HepG2 (cell line): ENCODE measurements around the gene TDP2. TPM values are rescaled to one million over a fixed set of nuclear protein-coding genes. Genes with fewer than 3 reads are reported as not detected.

Source experiments
- CBX1 ChIP-seq: IDR thresholded peaks from one replicate; pipeline ENCODE4 v1.6.1; 2016; ENCODE audit warnings: antibody characterized with exemption, low read depth
- EHMT2 ChIP-seq: fragments of 200-600 bp; sonication (generic); IDR thresholded peaks from 2 replicates; pipeline ENCODE4 v1.7.0; 2017; ENCODE audit warnings: antibody characterized with exemption, low read depth, low read length, borderline replicate concordance
- FOXO4 ChIP-seq: sonication (generic); formaldehyde crosslinking; conservative IDR thresholded peaks from 2 replicates; pipeline ENCODE4 v1.8.1; 2023; ENCODE audit warnings: missing genetic modification reagents
- KLF16 ChIP-seq, 2 experiments: sonication (generic) in 1 of 2; formaldehyde crosslinking in 1 of 2; IDR thresholded peaks; 2 replicates each; pipeline versions ENCODE4 v1.6.1 to v1.8.0; 2016 to 2023; ENCODE audit warnings: missing genetic modification reagents in 2 of 2, missing compliant biosample characterization in 1 of 2
- MIXL1 ChIP-seq: IDR thresholded peaks from 2 replicates; pipeline ENCODE4 v1.6.1; 2016
- MXD4 ChIP-seq: IDR thresholded peaks from 2 replicates; pipeline ENCODE4 v1.6.1; 2016; ENCODE audit warnings: mild to moderate bottlenecking, missing biosample characterization, missing genetic modification reagents
- POLR2AphosphoS5 ChIP-seq: IDR thresholded peaks from 2 replicates; pipeline ENCODE4 v1.6.1; 2012; ENCODE audit warnings: low read depth, low read length
- TERF1 ChIP-seq: sonication (generic); formaldehyde crosslinking; IDR thresholded peaks from 2 replicates; pipeline ENCODE4 v1.8.0; 2022; ENCODE audit warnings: mild to moderate bottlenecking, missing genetic modification reagents, moderate library complexity
- TFDP1 ChIP-seq: IDR thresholded peaks from 2 replicates; pipeline ENCODE4 v1.6.1; 2016; ENCODE audit warnings: missing compliant biosample characterization, missing genetic modification reagents, borderline replicate concordance
- TRAFD1 ChIP-seq: sonication (generic); formaldehyde crosslinking; IDR thresholded peaks from 2 replicates; pipeline ENCODE4 v1.5.1; 2020; ENCODE audit warnings: missing genetic modification reagents, mild to moderate bottlenecking, borderline replicate concordance
- ZBTB7A ChIP-seq: sonication (generic); formaldehyde crosslinking; IDR thresholded peaks from 2 replicates; pipeline ENCODE4 v1.8.0; 2022; ENCODE audit warnings: mild to moderate bottlenecking, missing genetic modification reagents
- ZNF12 ChIP-seq: sonication (generic); formaldehyde crosslinking; IDR thresholded peaks from 2 replicates; pipeline ENCODE4 v1.5.0; 2020; ENCODE audit warnings: missing genetic modification reagents
- ZNF264 ChIP-seq: sonication (generic); formaldehyde crosslinking; IDR thresholded peaks from 2 replicates; pipeline ENCODE4 v1.4.0; 2020; ENCODE audit warnings: missing genetic modification reagents
- ZNF282 ChIP-seq: fragments of 450-650 bp; IDR thresholded peaks from 2 replicates; pipeline ENCODE4 v1.6.1; 2018; ENCODE audit not compliant: partially characterized antibody
- ZNF510 ChIP-seq: sonication (generic); formaldehyde crosslinking; IDR thresholded peaks from 2 replicates; pipeline ENCODE4 v1.4.0; 2020; ENCODE audit warnings: low read depth, mild to moderate bottlenecking, missing genetic modification reagents
- ZNF543 ChIP-seq: sonication (generic); formaldehyde crosslinking; IDR thresholded peaks from 2 replicates; pipeline ENCODE4 v1.4.0; 2020; ENCODE audit warnings: mild to moderate bottlenecking, missing genetic modification reagents
- ZNF552 ChIP-seq: sonication (generic); formaldehyde crosslinking; IDR thresholded peaks from 2 replicates; pipeline ENCODE4 v1.9.0; 2022; ENCODE audit warnings: missing genetic modification reagents, mild to moderate bottlenecking, borderline replicate concordance
- ZNF773 ChIP-seq: sonication (generic); formaldehyde crosslinking; IDR thresholded peaks from 2 replicates; pipeline ENCODE4 v1.4.0; 2020; ENCODE audit warnings: missing genetic modification reagents, borderline replicate concordance
- ZSCAN29 ChIP-seq: sonication (generic); formaldehyde crosslinking; conservative IDR thresholded peaks from 2 replicates; pipeline ENCODE4 v1.4.0; 2020; ENCODE audit warnings: mild to moderate bottlenecking, missing genetic modification reagents
- polyA plus RNA-seq, 8 experiments: library from polyadenylated mRNA; depleted of rRNA in 3 of 8; stranded (reverse) in 7 of 8; unstranded in 1 of 8; fragments of >200 nt; fragmentation: Illumina TruSeq in 4 of 8; extraction: Trizol in 4 of 8; gene quantifications; 2 replicates each; pipeline versions ENCODE4 v1.2.1 to v1.2.3, GENCODE V29; 2011 to 2016; ENCODE audit warnings: low read depth in 4 of 8, missing spikeins in 1 of 8, mixed read lengths in 1 of 8; ENCODE audit not compliant: insufficient read depth in 1 of 8
- total RNA-seq, 5 experiments: library from RNA; depleted of rRNA; stranded (reverse); fragments of >200 nt; fragmentation: Illumina TruSeq; extraction: Trizol; gene quantifications; 2 replicates each; pipeline ENCODE4 v1.2.3, GENCODE V29; 2016; ENCODE audit warnings: low read depth in 1 of 5
- TF ChIP-seq, protein P1 (sequence below): sonication (generic); formaldehyde crosslinking; IDR thresholded peaks from 2 replicates; pipeline ENCODE4 v1.5.1; 2020; ENCODE audit warnings: mild to moderate bottlenecking, missing genetic modification reagents, moderate library complexity

TDP2 gene
- total and polyA plus RNA-seq, 2 of the 13 experiments (the other 11 are each of a cell fraction or from before 2014, with no cell fraction given) = 30.5 to 42.6 TPM

DNA sequence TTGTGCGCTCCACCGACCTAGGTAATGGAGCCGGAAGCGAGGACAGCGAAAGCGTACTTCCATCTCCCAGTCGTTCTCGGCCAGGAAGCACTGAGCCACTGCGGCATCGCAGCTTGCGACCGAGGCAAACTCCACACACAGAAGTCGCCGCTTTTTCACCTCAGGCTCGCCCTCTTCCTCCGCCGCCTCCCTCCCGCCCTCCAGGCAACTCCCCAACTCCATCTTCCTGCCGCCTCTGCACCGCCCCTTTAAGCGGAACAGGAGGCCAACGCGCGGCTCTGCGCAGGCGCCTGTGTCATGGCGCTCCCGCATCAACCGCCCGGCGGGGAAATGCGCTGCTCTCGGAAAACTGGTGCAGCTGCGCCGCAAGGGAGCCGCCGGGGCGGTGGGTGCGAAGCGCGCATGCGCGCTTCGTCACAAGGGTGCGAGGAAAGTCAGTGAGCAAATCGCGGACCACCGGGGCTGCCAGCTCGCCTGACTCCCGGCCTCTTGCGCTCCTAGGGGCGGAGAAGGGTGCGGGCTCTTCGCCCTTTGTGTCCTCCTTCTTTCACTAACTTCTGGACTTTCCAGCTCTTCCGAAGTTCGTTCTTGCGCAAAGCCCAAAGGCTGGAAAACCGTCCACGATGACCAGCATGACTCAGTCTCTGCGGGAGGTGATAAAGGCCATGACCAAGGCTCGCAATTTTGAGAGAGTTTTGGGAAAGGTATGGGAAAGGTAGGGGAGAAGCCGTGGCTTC lies at the start of gene TDP2, which contains the start of gene ACOT13 (continued):
- TF ChIP-seq, protein P1, sequence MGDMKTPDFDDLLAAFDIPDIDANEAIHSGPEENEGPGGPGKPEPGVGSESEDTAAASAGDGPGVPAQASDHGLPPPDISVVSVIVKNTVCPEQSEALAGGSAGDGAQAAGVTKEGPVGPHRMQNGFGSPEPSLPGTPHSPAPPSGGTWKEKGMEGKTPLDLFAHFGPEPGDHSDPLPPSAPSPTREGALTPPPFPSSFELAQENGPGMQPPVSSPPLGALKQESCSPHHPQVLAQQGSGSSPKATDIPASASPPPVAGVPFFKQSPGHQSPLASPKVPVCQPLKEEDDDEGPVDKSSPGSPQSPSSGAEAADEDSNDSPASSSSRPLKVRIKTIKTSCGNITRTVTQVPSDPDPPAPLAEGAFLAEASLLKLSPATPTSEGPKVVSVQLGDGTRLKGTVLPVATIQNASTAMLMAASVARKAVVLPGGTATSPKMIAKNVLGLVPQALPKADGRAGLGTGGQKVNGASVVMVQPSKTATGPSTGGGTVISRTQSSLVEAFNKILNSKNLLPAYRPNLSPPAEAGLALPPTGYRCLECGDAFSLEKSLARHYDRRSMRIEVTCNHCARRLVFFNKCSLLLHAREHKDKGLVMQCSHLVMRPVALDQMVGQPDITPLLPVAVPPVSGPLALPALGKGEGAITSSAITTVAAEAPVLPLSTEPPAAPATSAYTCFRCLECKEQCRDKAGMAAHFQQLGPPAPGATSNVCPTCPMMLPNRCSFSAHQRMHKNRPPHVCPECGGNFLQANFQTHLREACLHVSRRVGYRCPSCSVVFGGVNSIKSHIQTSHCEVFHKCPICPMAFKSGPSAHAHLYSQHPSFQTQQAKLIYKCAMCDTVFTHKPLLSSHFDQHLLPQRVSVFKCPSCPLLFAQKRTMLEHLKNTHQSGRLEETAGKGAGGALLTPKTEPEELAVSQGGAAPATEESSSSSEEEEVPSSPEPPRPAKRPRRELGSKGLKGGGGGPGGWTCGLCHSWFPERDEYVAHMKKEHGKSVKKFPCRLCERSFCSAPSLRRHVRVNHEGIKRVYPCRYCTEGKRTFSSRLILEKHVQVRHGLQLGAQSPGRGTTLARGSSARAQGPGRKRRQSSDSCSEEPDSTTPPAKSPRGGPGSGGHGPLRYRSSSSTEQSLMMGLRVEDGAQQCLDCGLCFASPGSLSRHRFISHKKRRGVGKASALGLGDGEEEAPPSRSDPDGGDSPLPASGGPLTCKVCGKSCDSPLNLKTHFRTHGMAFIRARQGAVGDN (CRISPR knock-in tag) = peak; percentile 99
- TF ChIP-seq TRAFD1 (CRISPR knock-in tag) = peak; percentile 89; the same call in 1 of the 2 replicates
- TF ChIP-seq ZNF510 = no peak
- TF ChIP-seq ZNF264 = peak; percentile 80
- peak; percentile 92 for TF ChIP-seq POLR2AphosphoS5
- TF ChIP-seq TFDP1 (CRISPR knock-in tag) = peak; percentile 86; the same call in 1 of the 2 replicates
- TF ChIP-seq MIXL1 (CRISPR knock-in tag) = peak; percentile 44
- no peak for TF ChIP-seq FOXO4 (CRISPR knock-in tag)
- peak; percentile 45; the same call in 1 of the 2 replicates for TF ChIP-seq MXD4 (CRISPR knock-in tag)
- 0 out of 2 replicates have a peak, but pooled peaks have one; percentile 13 for TF ChIP-seq ZNF773 (CRISPR knock-in tag)
- 0 out of 2 replicates have a peak, but pooled peaks have one; percentile 89 for TF ChIP-seq ZSCAN29
- peak; percentile 62; the same call in 1 of the 2 replicates for TF ChIP-seq ZNF12 (CRISPR knock-in tag)
- TF ChIP-seq ZNF543 (CRISPR knock-in tag) = peak; percentile 95; the same call in 1 of the 2 replicates
- no peak for TF ChIP-seq TERF1 (CRISPR knock-in tag)
- TF ChIP-seq CBX1 = peak; percentile 83
- no peak for TF ChIP-seq ZNF282
- TF ChIP-seq KLF16 (CRISPR knock-in tag; IDR thresholded peaks at IDR 0.05) = peak in 1 of 2 experiments; percentile 95; a peak in 2 of 4 replicates
- peak; percentile 74; the same call in 1 of the 2 replicates for TF ChIP-seq EHMT2
- TF ChIP-seq ZNF552 (CRISPR knock-in tag) = no peak; the same call in 1 of the 2 replicates
- TF ChIP-seq ZBTB7A = peak; percentile 80
